ENCODE data around the gene MYB.

- TF ChIP-seq CTCF (IDR thresholded peaks at IDR 0.05; ENCODE audit: extremely low read depth in 1 of 2, insufficient read depth in 1 of 2, low read depth in 1 of 2, low read length in 2 of 2), result no peak
- no peak for TF ChIP-seq MAX (IDR thresholded peaks at IDR 0.05; ENCODE audit: insufficient read depth, insufficient read length)
- TF ChIP-seq POLR2AphosphoS5 (IDR thresholded peaks at IDR 0.05; ENCODE audit: insufficient read depth, low read depth, low read length), result no peak
- no peak for TF ChIP-seq EZH2 (IDR thresholded peaks at IDR 0.05; ENCODE audit: borderline replicate concordance, low read depth, low read length, severe bottlenecking)
- TF ChIP-seq POLR2A (IDR thresholded peaks at IDR 0.05; ENCODE audit: low read depth, low read length), result no peak
These were observed 36.4 kb upstream of the MYB start for GRCh38 chr6:135144673-135145062.

All from endothelial cell of umbilical vein (primary cell).